ENCODE measurements around the gene DDX3X. TPM values are rescaled to one million over a fixed set of nuclear protein-coding genes. Genes with fewer than 3 reads are reported as not detected.
A peak's percentile ranks its signal among the peaks of the same experiment; 100 is the strongest.

DDX3X gene
- total and polyA plus RNA-seq, 9 of the 15 experiments (the other 6 are each of a cell fraction or from before 2014, with no cell fraction given): 51.3 to 232 (median 138) TPM

DNA sequence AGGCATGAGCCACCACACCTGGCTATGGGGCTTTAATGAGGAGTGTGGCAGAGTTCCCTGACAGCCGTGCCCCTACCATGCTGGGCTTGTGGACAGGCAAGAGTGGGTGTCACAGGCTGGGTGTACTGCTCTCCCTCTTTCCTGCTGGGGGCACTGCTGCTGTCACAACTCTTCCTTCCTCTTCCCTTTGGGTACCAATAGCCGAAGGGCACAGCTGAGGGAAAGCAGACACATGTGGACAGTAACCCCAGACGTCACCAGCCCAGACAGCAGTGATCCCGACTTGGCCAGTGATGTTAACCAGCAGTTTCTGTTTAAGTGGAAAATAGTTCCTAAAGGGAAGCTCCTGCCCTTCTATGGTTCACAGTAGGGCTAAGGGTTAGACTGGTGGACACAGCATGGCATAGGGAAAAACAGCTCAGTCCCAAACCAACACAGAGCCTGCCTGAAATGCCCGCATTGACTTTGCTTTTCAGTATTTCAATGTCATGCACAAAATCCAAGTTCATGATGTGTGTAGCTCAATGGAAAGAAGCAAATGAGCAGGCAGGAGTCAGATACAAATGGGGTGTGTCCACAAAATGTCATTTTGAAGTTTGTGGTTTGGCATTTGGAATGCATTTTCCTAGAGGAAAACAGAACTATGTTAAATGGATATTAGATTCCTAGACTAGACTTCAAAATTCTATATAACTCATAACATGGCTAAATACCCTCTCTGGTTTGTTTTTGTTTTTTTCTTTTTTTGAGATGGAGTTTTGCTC, 24.9 kb upstream of the DDX3X start:
- H3K9ac ChIP-seq (ENCODE audit: insufficient read depth in 1 of 2, low read depth in 2 of 2, low read length in 2 of 2): no peak overlapping the region
- in situ Hi-C loops (cut with MboI): no loop called here
- ATAC-seq (no peak), DNase-seq (ENCODE audit: extremely low read depth in 1 of 4, low spot score in 3 of 4) (no peak), FAIRE-seq (no peak)
- H3K36me3 ChIP-seq (ENCODE audit: control insufficient read depth, insufficient read depth, low read length): no peaks in the 10 kb centered on the region
- BruUV-seq (replicated peaks): no TSS peak
- H3K79me2 ChIP-seq (ENCODE audit: control insufficient read depth, insufficient read depth, low read length): no peaks in the 10 kb centered on the region
- no peaks in the 10 kb centered on the region for H3K4me1 ChIP-seq (replicated peaks in 1 of 2; ENCODE audit: control insufficient read depth in 2 of 2, insufficient read depth in 2 of 2, low read length in 2 of 2)
- no peaks in the 10 kb centered on the region for H3K9me3 ChIP-seq (replicated peaks; ENCODE audit: control insufficient read depth, insufficient read depth, low read depth, low read length)
- TF ChIP-seq CTCF (IDR thresholded peaks at IDR 0.05 in 2 of 3, conservative IDR thresholded peaks at IDR 0.05 in 1 of 3; ENCODE audit: insufficient read depth in 2 of 3, low read depth in 1 of 3, low read length in 3 of 3): 0 out of 6 replicates have a peak, but pooled peaks of 1 of the 3 experiments have one; percentile 3
- TF ChIP-seq, protein P1, sequence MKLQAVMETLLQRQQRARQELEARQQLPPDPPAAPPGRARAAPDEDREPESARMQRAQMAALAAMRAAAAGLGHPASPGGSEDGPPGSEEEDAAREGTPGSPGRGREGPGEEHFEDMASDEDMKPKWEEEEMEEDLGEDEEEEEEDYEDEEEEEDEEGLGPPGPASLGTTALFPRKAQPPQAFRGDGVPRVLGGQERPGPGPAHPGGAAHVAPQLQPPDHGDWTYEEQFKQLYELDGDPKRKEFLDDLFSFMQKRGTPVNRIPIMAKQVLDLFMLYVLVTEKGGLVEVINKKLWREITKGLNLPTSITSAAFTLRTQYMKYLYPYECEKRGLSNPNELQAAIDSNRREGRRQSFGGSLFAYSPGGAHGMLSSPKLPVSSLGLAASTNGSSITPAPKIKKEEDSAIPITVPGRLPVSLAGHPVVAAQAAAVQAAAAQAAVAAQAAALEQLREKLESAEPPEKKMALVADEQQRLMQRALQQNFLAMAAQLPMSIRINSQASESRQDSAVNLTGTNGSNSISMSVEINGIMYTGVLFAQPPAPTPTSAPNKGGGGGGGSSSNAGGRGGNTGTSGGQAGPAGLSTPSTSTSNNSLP (IDR thresholded peaks at IDR 0.05; ENCODE audit: borderline replicate concordance, low read depth, low read length): no peak
- no peak overlapping the region for H2AFZ ChIP-seq (ENCODE audit: low read depth, low read length)
- 5% methylated on average over 5 of the region's 5 CpGs for WGBS (ENCODE audit: insufficient coverage, low coverage, missing lambda C conversion rate)
- ChIA-PET POLR2A (interaction anchor here (1.2 kb wide), 1 partner anchor 24 kb away, joined by 3 read pairs; no protein-coding TSS in a partner anchor), CTCF (ENCODE audit: low intra/inter-chr PET ratio) (no interaction called here)
- H3K9me1 ChIP-seq (ENCODE audit: control insufficient read depth, insufficient read depth, low read length): no peaks in the 10 kb centered on the region
- intact Hi-C loops (cut with micrococcal nuclease): no loop called here
- H3K27ac ChIP-seq (ENCODE audit: extremely low read depth, low read depth, low read length): no peak overlapping the region
- no peak overlapping the region for H3K4me3 ChIP-seq
- H3K4me2 ChIP-seq (ENCODE audit: insufficient read depth, low read length): no peak overlapping the region
- H3K27me3 ChIP-seq (ENCODE audit: control insufficient read depth in 2 of 2, insufficient read depth in 2 of 2, low read length in 2 of 2): 0 out of 5 replicates have a peak, but pooled peaks cover 0 to 6% of the 10 kb centered on the region in 2 experiments
- no peaks in the 10 kb centered on the region for H4K20me1 ChIP-seq (replicated peaks; ENCODE audit: control insufficient read depth, insufficient read depth, low read length)
